Endothelial cell of umbilical vein (primary cell): Measurements from ENCODE around the gene MARCKSL1.

Source experiments
- POLR2A ChIP-seq: IDR thresholded peaks from 2 replicates; pipeline ENCODE4 v1.6.1; 2012; ENCODE audit warnings: low read depth, mild to moderate bottlenecking, control low read depth, low read length
- POLR2AphosphoS5 ChIP-seq: IDR thresholded peaks from 2 replicates; pipeline ENCODE4 v1.6.1; 2012; ENCODE audit warnings: low read depth, mild to moderate bottlenecking, control low read depth, low read length, moderate library complexity; ENCODE audit not compliant: insufficient read depth
- TF ChIP-seq, protein P1 (sequence below), 2 donors: IDR thresholded peaks; 1 replicate in 1 of 2; 2 replicates in 1 of 2; pipeline ENCODE4 v1.5.1; 2011; ENCODE audit warnings: low read length in 2 of 2, mild to moderate bottlenecking in 2 of 2, moderate library complexity in 2 of 2, control low read depth in 1 of 2, inconsistent platforms in 1 of 2, low read depth in 1 of 2; ENCODE audit not compliant: insufficient read depth in 1 of 2; ENCODE audit errors: extremely low read depth in 1 of 2

DNA sequence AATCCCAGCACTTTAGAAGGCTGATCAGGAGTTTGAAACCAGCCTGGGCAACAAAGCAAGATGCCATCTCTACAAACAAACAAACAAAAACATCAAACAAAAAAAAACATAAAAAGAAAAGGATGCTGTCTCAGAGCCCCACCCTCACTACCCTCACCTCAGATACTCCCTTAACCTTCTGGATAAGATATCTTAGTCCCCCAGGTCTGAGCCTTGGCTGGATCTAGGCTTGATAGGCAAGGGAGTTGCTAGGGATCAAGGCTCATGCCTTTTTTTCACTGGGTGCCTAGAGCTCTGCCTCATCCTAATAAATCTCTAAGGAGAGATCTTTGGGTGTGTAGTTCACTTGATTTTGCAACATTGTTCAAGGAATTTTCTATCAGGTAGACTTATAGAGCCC lies 36.7 kb downstream of the MARCKSL1 start:
- TF ChIP-seq, protein P1, sequence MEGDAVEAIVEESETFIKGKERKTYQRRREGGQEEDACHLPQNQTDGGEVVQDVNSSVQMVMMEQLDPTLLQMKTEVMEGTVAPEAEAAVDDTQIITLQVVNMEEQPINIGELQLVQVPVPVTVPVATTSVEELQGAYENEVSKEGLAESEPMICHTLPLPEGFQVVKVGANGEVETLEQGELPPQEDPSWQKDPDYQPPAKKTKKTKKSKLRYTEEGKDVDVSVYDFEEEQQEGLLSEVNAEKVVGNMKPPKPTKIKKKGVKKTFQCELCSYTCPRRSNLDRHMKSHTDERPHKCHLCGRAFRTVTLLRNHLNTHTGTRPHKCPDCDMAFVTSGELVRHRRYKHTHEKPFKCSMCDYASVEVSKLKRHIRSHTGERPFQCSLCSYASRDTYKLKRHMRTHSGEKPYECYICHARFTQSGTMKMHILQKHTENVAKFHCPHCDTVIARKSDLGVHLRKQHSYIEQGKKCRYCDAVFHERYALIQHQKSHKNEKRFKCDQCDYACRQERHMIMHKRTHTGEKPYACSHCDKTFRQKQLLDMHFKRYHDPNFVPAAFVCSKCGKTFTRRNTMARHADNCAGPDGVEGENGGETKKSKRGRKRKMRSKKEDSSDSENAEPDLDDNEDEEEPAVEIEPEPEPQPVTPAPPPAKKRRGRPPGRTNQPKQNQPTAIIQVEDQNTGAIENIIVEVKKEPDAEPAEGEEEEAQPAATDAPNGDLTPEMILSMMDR (IDR thresholded peaks at IDR 0.05; ENCODE audit: extremely low read depth in 1 of 2, insufficient read depth in 1 of 2, low read depth in 1 of 2, low read length in 2 of 2), result no peak
- TF ChIP-seq POLR2A, result no peak
- TF ChIP-seq POLR2AphosphoS5, result no peak
